Gastroesophageal sphincter (tissue), 3 donors: ENCODE data around the gene TPP2.

ENCODE experiments used
- EP300 ChIP-seq: sonication (generic); formaldehyde crosslinking; IDR thresholded peaks from one replicate; pipeline ENCODE4 v1.6.1; 2017; ENCODE audit warnings: antibody characterized with exemption, mild to moderate bottlenecking
- POLR2A ChIP-seq, 2 donors: fragments of 450-650 bp; IDR thresholded peaks; one replicate each; pipeline ENCODE4 v1.6.1; 2017; ENCODE audit warnings: antibody characterized with exemption in 2 of 2, mild to moderate bottlenecking in 2 of 2, moderate library complexity in 1 of 2
- POLR2AphosphoS5 ChIP-seq: sonication (generic); formaldehyde crosslinking; IDR thresholded peaks from one replicate; pipeline ENCODE4 v1.6.1; 2017; ENCODE audit warnings: antibody characterized with exemption
- TF ChIP-seq, protein P1 (sequence below), 4 experiments: fragments of 200-600 bp in 2 of 4; fragments of 450-650 bp in 2 of 4; sonication (generic) in 1 of 4; IDR thresholded peaks; one replicate each; pipeline ENCODE4 v1.5.1; 2017 to 2019; ENCODE audit warnings: antibody characterized with exemption in 4 of 4, mild to moderate bottlenecking in 2 of 4, moderate library complexity in 2 of 4

GRCh38 chr13:102589301-102589822 lies 7.4 kb upstream of the TPP2 start:
- TF ChIP-seq POLR2AphosphoS5 (no peak), POLR2A (IDR thresholded peaks at IDR 0.05) (no peak), EP300 (no peak)
- TF ChIP-seq, protein P1, sequence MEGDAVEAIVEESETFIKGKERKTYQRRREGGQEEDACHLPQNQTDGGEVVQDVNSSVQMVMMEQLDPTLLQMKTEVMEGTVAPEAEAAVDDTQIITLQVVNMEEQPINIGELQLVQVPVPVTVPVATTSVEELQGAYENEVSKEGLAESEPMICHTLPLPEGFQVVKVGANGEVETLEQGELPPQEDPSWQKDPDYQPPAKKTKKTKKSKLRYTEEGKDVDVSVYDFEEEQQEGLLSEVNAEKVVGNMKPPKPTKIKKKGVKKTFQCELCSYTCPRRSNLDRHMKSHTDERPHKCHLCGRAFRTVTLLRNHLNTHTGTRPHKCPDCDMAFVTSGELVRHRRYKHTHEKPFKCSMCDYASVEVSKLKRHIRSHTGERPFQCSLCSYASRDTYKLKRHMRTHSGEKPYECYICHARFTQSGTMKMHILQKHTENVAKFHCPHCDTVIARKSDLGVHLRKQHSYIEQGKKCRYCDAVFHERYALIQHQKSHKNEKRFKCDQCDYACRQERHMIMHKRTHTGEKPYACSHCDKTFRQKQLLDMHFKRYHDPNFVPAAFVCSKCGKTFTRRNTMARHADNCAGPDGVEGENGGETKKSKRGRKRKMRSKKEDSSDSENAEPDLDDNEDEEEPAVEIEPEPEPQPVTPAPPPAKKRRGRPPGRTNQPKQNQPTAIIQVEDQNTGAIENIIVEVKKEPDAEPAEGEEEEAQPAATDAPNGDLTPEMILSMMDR (IDR thresholded peaks at IDR 0.05) = no peak
